Keratinocyte (primary cell): ENCODE measurements around the gene GLG1.
"Not testable (repeated sequence)": the region's sequence is repeated elsewhere in the genome, so short reads cannot be mapped to it uniquely, and the experiment has no call there.

ENCODE experiments used
- EZH2 ChIP-seq: IDR thresholded peaks from one replicate; pipeline ENCODE4 v1.6.1; 2012; ENCODE audit warnings: inconsistent platforms, mild to moderate bottlenecking, low read length, moderate library complexity
- TF ChIP-seq, protein P1 (sequence below), 3 experiments: IDR thresholded peaks in 1 of 3; conservative IDR thresholded peaks in 1 of 3; optimal IDR thresholded peaks in 1 of 3; 2 replicates in 2 of 3; 3 replicates in 1 of 3; pipeline versions ENCODE3 to v1.5.1; 2011; ENCODE audit warnings: low read length in 3 of 3, mild to moderate bottlenecking in 3 of 3, moderate library complexity in 2 of 3, control low read depth in 1 of 3, inconsistent platforms in 1 of 3; ENCODE audit not compliant: insufficient read depth in 2 of 3; ENCODE audit errors: extremely low read depth in 1 of 3

DNA sequence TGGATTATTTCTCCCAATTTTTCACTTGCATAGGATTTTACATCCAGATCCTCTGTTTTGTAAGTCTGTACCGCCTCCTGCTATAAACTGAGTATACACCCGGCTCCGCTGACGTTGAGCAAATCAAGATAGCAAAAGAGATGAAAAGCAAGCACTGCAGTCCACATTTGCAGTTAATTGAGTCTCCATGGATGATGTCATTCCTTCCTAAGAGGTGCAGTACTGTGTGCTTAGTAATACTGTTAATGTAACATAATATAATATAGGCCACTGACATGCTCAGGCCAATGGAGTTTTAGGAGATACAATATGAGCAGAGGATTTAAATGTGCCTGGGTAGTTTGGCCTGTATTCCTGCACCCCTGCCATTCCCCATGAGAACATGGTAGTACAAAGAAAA, 72.3 kb downstream of the GLG1 start:
- TF ChIP-seq, protein P1, sequence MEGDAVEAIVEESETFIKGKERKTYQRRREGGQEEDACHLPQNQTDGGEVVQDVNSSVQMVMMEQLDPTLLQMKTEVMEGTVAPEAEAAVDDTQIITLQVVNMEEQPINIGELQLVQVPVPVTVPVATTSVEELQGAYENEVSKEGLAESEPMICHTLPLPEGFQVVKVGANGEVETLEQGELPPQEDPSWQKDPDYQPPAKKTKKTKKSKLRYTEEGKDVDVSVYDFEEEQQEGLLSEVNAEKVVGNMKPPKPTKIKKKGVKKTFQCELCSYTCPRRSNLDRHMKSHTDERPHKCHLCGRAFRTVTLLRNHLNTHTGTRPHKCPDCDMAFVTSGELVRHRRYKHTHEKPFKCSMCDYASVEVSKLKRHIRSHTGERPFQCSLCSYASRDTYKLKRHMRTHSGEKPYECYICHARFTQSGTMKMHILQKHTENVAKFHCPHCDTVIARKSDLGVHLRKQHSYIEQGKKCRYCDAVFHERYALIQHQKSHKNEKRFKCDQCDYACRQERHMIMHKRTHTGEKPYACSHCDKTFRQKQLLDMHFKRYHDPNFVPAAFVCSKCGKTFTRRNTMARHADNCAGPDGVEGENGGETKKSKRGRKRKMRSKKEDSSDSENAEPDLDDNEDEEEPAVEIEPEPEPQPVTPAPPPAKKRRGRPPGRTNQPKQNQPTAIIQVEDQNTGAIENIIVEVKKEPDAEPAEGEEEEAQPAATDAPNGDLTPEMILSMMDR (optimal IDR thresholded peaks at IDR 0.05 in 1 of 3, IDR thresholded peaks at IDR 0.05 in 1 of 3, conservative IDR thresholded peaks at IDR 0.05 in 1 of 3; ENCODE audit: extremely low read depth in 1 of 3, insufficient read depth in 2 of 3, low read length in 3 of 3): not testable (repeated sequence)
- not testable (repeated sequence) for TF ChIP-seq EZH2
